ENCODE measurements around the gene GDI2.

Gene GDI2

DNA sequence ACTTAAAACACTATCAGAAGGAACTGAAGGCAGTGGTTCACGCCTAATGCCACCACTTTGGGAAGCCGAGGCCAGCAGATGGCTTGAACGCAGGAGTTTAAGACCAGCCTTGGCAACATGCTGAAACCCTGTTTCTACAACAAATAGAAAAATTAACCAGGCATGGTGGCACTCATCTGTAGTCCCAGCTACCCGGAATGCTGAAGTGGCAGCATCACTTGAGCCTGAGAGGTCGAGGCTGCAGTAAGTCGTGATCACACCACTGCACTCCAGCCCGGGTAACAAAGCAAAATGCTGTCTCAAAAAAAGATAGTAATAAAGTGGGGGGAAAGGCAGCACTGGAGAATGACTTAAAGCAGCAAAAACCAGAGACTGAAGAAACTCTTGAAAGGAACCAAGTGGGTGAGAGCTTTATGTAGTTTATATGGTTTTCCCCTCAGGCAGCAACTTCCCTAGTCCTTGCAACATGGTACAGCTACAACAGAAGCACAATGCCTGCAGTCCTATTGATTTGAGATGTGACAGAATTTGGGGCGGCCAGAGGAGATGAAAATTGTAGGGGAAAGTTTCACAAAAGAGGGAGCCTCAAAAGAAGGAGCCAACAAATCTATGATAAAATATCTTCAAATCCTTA, 38.1 kb downstream of the GDI2 start:
- TF ChIP-seq, protein P1, sequence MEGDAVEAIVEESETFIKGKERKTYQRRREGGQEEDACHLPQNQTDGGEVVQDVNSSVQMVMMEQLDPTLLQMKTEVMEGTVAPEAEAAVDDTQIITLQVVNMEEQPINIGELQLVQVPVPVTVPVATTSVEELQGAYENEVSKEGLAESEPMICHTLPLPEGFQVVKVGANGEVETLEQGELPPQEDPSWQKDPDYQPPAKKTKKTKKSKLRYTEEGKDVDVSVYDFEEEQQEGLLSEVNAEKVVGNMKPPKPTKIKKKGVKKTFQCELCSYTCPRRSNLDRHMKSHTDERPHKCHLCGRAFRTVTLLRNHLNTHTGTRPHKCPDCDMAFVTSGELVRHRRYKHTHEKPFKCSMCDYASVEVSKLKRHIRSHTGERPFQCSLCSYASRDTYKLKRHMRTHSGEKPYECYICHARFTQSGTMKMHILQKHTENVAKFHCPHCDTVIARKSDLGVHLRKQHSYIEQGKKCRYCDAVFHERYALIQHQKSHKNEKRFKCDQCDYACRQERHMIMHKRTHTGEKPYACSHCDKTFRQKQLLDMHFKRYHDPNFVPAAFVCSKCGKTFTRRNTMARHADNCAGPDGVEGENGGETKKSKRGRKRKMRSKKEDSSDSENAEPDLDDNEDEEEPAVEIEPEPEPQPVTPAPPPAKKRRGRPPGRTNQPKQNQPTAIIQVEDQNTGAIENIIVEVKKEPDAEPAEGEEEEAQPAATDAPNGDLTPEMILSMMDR (conservative IDR thresholded peaks at IDR 0.05; ENCODE audit: low read depth, low read length), result no peak
- no peak for DNase-seq (ENCODE audit: low read depth)
- H3K4me3 ChIP-seq (ENCODE audit: low read depth, low read length), result no peak overlapping the region

- H3K4me3 ChIP-seq (ENCODE audit: low read depth, low read length), result no peak overlapping the region
- TF ChIP-seq, protein P1 (conservative IDR thresholded peaks at IDR 0.05; ENCODE audit: low read depth, low read length), result no peak
- no peak for DNase-seq (ENCODE audit: low read depth)
Measured at GRCh38 chr10:5766189-5766588, 47.0 kb downstream of the GDI2 start.

GRCh38 chr10:5765617-5766016, 47.6 kb downstream of the GDI2 start:
- H3K4me3 ChIP-seq (ENCODE audit: low read depth, low read length), result no peak overlapping the region
- DNase-seq (ENCODE audit: low read depth), result no peak

DNA sequence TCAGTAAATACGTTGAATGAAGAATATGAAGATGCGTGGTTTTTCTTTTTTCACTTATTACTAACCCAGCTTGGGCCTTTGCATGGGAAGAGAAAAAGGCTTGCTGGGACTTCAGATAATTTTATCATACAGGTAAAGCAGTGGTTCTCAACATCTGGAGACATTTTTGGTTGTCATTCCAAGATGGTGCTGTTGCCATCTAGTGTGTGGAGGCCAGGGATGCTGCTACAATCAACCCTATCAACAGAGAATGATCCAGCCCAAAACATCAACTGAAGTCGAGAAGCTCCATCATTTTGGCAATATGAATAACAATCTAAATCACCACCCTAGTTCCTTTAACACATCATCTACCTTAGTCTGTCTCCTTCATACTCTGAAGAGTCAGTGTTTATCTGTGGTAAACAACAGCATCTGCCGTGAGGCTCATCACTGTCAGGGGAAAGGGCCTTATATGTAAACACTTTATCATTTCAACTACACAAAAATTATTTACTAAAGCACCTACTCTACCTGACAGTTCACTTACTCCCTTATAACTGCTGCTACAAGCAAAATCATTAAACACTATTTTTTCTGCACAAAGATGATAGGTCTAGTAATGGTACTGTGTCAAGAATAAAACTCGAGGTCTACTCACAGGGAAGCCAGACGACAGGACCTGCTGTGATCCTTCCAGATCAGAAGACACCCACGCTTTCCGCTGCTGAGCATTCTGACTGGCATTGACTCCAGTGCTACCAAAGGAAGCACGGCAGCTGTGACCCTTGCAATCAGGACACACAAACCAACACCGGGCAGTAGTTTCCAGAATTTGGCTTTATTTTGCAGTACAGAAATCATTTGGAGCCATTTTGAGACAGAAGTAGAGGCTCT, 48.6 kb downstream of the GDI2 start:
- DNase-seq (ENCODE audit: low read depth), result no peak
- TF ChIP-seq, protein P1 (conservative IDR thresholded peaks at IDR 0.05; ENCODE audit: low read depth, low read length), result no peak
- H3K4me3 ChIP-seq (ENCODE audit: low read depth, low read length), result no peak overlapping the region

More at GRCh38 chr10:5765617-5766016, 47.6 kb downstream of the GDI2 start:
- TF ChIP-seq, protein P1 (conservative IDR thresholded peaks at IDR 0.05; ENCODE audit: low read depth, low read length), result no peak

- TF ChIP-seq, protein P1 (conservative IDR thresholded peaks at IDR 0.05; ENCODE audit: low read depth, low read length), result no peak
- H3K4me3 ChIP-seq (ENCODE audit: low read depth, low read length), result no peak overlapping the region
- no peak for DNase-seq (ENCODE audit: low read depth)
Measured at GRCh38 chr10:5762531-5762930, 50.7 kb downstream of the GDI2 start.

- H3K4me3 ChIP-seq (ENCODE audit: low read depth, low read length), result no peak overlapping the region
- TF ChIP-seq, protein P1 (conservative IDR thresholded peaks at IDR 0.05; ENCODE audit: low read depth, low read length), result no peak
- DNase-seq (ENCODE audit: low read depth), result no peak
Measured at GRCh38 chr10:5761220-5761619, 52.0 kb downstream of the GDI2 start.

Data from choroid plexus epithelial cell (primary cell).